HepG2 (cell line): ENCODE measurements around the gene LZTS2. TPM values are rescaled to one million over a fixed set of nuclear protein-coding genes. Genes with fewer than 3 reads are reported as not detected.
A peak's percentile ranks its signal among the peaks of the same experiment; 100 is the strongest.
"Not testable (repeated sequence)": the region's sequence is repeated elsewhere in the genome, so short reads cannot be mapped to it uniquely, and the experiment has no call there.

ENCODE experiments used
- ASH2L ChIP-seq: fragments of 300-600, 200-600 bp; sonication (generic); IDR thresholded peaks from 2 replicates; pipeline ENCODE4 v1.7.0; 2017; ENCODE audit warnings: low read depth, mild to moderate bottlenecking, moderate library complexity, mixed read lengths, low read length; ENCODE audit not compliant: insufficient read length
- BCL6 ChIP-seq: IDR thresholded peaks from 2 replicates; pipeline ENCODE4 v1.6.1; 2016; ENCODE audit warnings: missing genetic modification reagents, missing compliant biosample characterization
- ESRRA ChIP-seq: sonication (generic); formaldehyde crosslinking; IDR thresholded peaks from 2 replicates; pipeline ENCODE4 v1.5.1; 2020; ENCODE audit warnings: mild to moderate bottlenecking, low read depth, missing genetic modification reagents
- FOXJ3 ChIP-seq: sonication (generic); formaldehyde crosslinking; IDR thresholded peaks from 2 replicates; pipeline ENCODE4 v1.4.0; 2020; ENCODE audit warnings: missing genetic modification reagents, mild to moderate bottlenecking, borderline replicate concordance
- GFI1 ChIP-seq: sonication (generic); formaldehyde crosslinking; IDR thresholded peaks from 2 replicates; pipeline ENCODE4 v1.5.0; 2020; ENCODE audit warnings: missing genetic modification reagents, mild to moderate bottlenecking, borderline replicate concordance
- HOXA3 ChIP-seq: sonication (generic); formaldehyde crosslinking; IDR thresholded peaks from 2 replicates; pipeline ENCODE4 v1.5.0; 2020; ENCODE audit warnings: missing genetic modification reagents
- ISL2 ChIP-seq: sonication (generic); formaldehyde crosslinking; IDR thresholded peaks from 2 replicates; pipeline ENCODE4 v1.5.0; 2020; ENCODE audit warnings: missing genetic modification reagents
- KAT8 ChIP-seq: IDR thresholded peaks from 2 replicates; pipeline ENCODE4 v1.6.1; 2016; ENCODE audit warnings: missing genetic modification reagents, missing compliant biosample characterization
- LCORL ChIP-seq, 2 experiments: fragments of 450-650 bp in 1 of 2; sonication (generic) in 1 of 2; formaldehyde crosslinking in 1 of 2; IDR thresholded peaks; 2 replicates each; pipeline versions ENCODE4 v1.5.0 to v1.6.1; 2017 to 2020; ENCODE audit warnings: antibody characterized with exemption in 1 of 2, missing genetic modification reagents in 1 of 2
- NR2C2 ChIP-seq: sonication (generic); formaldehyde crosslinking; IDR thresholded peaks from 2 replicates; pipeline ENCODE4 v1.4.0; 2020; ENCODE audit warnings: missing genetic modification reagents, mild to moderate bottlenecking, moderate library complexity, borderline replicate concordance
- PITX1 ChIP-seq: sonication (generic); formaldehyde crosslinking; IDR thresholded peaks from 2 replicates; pipeline ENCODE4 v1.5.1; 2020; ENCODE audit warnings: mild to moderate bottlenecking, missing genetic modification reagents
- SOX6 ChIP-seq, 2 experiments: fragments of 450-650 bp in 1 of 2; sonication (generic) in 1 of 2; formaldehyde crosslinking in 1 of 2; IDR thresholded peaks; 2 replicates each; pipeline versions ENCODE4 v1.4.0 to v1.6.1; 2017 to 2020; ENCODE audit warnings: antibody characterized with exemption in 1 of 2, mild to moderate bottlenecking in 1 of 2, missing genetic modification reagents in 1 of 2
- TARDBP ChIP-seq: sonication (generic); formaldehyde crosslinking; IDR thresholded peaks from 2 replicates; pipeline ENCODE4 v1.8.0; 2022; ENCODE audit warnings: mild to moderate bottlenecking, missing genetic modification reagents
- ZNF331 ChIP-seq: sonication (generic); formaldehyde crosslinking; IDR thresholded peaks from 2 replicates; pipeline ENCODE4 v1.4.0; 2020; ENCODE audit warnings: missing genetic modification reagents
- ZNF614 ChIP-seq: IDR thresholded peaks from 2 replicates; pipeline ENCODE4 v1.6.1; 2018; ENCODE audit warnings: missing biosample characterization, missing genetic modification reagents, inconsistent platforms, borderline replicate concordance
- ZNF629 ChIP-seq: sonication (generic); formaldehyde crosslinking; conservative IDR thresholded peaks from 2 replicates; pipeline ENCODE4 v1.5.0; 2020; ENCODE audit warnings: missing genetic modification reagents
- polyA plus RNA-seq, 8 experiments: library from polyadenylated mRNA; depleted of rRNA in 3 of 8; stranded (reverse) in 7 of 8; unstranded in 1 of 8; fragments of >200 nt; fragmentation: Illumina TruSeq in 4 of 8; extraction: Trizol in 4 of 8; gene quantifications; 2 replicates each; pipeline versions ENCODE4 v1.2.1 to v1.2.3, GENCODE V29; 2011 to 2016; ENCODE audit warnings: low read depth in 4 of 8, missing spikeins in 1 of 8, mixed read lengths in 1 of 8; ENCODE audit not compliant: insufficient read depth in 1 of 8
- total RNA-seq, 5 experiments: library from RNA; depleted of rRNA; stranded (reverse); fragments of >200 nt; fragmentation: Illumina TruSeq; extraction: Trizol; gene quantifications; 2 replicates each; pipeline ENCODE4 v1.2.3, GENCODE V29; 2016; ENCODE audit warnings: low read depth in 1 of 5
- TF ChIP-seq, protein P1 (sequence below): IDR thresholded peaks from 2 replicates; pipeline ENCODE4 v1.4.0; 2020; ENCODE audit warnings: mild to moderate bottlenecking, missing genetic modification reagents
- TF ChIP-seq, protein P2 (sequence below): sonication (generic); formaldehyde crosslinking; IDR thresholded peaks from 2 replicates; pipeline ENCODE4 v1.9.0; 2022; ENCODE audit warnings: missing genetic modification reagents, mild to moderate bottlenecking, borderline replicate concordance
- TF ChIP-seq, protein P3 (sequence below): sonication (generic); formaldehyde crosslinking; IDR thresholded peaks from 2 replicates; pipeline ENCODE4 v1.9.0; 2022; ENCODE audit warnings: low read depth, missing genetic modification reagents
- TF ChIP-seq, protein P4 (sequence below): sonication (generic); formaldehyde crosslinking; IDR thresholded peaks from 2 replicates; pipeline ENCODE4 v1.4.0; 2020; ENCODE audit warnings: missing genetic modification reagents

Gene LZTS2
- total and polyA plus RNA-seq, 2 of the 13 experiments (the other 11 are each of a cell fraction or from before 2014, with no cell fraction given): 43.6 to 65.6 TPM

DNA sequence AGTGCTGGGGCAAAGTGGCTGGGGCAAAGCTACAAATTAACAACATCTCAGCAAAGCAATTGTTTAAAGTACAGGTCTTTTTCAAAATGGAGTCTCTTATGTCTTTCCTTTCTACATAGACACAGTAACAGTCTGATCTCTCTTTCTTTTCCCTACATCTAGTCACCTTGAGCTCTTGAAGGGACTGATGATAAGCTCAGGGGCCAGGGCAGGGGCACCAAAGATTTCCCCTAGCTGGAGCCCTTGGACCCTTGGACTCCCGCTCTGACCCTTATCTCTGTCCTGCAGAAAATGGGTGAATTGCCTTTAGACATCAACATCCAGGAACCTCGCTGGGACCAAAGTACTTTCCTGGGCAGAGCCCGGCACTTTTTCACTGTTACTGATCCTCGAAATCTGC is 34.8 kb downstream of the LZTS2 start (continued):
- TF ChIP-seq PITX1 (CRISPR knock-in tag): 0 out of 2 replicates have a peak, but pooled peaks have one; percentile 46
- TF ChIP-seq HOXA3: peak; percentile 69; the same call in 1 of the 2 replicates
- peak; percentile 19; the same call in 1 of the 2 replicates for TF ChIP-seq KAT8
- TF ChIP-seq, protein P1, sequence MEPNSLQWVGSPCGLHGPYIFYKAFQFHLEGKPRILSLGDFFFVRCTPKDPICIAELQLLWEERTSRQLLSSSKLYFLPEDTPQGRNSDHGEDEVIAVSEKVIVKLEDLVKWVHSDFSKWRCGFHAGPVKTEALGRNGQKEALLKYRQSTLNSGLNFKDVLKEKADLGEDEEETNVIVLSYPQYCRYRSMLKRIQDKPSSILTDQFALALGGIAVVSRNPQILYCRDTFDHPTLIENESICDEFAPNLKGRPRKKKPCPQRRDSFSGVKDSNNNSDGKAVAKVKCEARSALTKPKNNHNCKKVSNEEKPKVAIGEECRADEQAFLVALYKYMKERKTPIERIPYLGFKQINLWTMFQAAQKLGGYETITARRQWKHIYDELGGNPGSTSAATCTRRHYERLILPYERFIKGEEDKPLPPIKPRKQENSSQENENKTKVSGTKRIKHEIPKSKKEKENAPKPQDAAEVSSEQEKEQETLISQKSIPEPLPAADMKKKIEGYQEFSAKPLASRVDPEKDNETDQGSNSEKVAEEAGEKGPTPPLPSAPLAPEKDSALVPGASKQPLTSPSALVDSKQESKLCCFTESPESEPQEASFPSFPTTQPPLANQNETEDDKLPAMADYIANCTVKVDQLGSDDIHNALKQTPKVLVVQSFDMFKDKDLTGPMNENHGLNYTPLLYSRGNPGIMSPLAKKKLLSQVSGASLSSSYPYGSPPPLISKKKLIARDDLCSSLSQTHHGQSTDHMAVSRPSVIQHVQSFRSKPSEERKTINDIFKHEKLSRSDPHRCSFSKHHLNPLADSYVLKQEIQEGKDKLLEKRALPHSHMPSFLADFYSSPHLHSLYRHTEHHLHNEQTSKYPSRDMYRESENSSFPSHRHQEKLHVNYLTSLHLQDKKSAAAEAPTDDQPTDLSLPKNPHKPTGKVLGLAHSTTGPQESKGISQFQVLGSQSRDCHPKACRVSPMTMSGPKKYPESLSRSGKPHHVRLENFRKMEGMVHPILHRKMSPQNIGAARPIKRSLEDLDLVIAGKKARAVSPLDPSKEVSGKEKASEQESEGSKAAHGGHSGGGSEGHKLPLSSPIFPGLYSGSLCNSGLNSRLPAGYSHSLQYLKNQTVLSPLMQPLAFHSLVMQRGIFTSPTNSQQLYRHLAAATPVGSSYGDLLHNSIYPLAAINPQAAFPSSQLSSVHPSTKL: peak; percentile 59; the same call in 1 of the 2 replicates
- peak; percentile 33; the same call in 1 of the 2 replicates for TF ChIP-seq NR2C2 (CRISPR knock-in tag)
- TF ChIP-seq SOX6, LCORL (IDR thresholded peaks at IDR 0.05): not testable (repeated sequence)
- TF ChIP-seq SOX6 (CRISPR knock-in tag; IDR thresholded peaks at IDR 0.05): peak; percentile 61
- TF ChIP-seq ZNF629 (CRISPR knock-in tag): peak; percentile 91
- TF ChIP-seq FOXJ3 (CRISPR knock-in tag): peak; percentile 53; the same call in 1 of the 2 replicates
- peak; percentile 54; the same call in 1 of the 2 replicates for TF ChIP-seq ZNF614 (CRISPR knock-in tag)
- TF ChIP-seq ASH2L: peak; percentile 32
- TF ChIP-seq, protein P2, sequence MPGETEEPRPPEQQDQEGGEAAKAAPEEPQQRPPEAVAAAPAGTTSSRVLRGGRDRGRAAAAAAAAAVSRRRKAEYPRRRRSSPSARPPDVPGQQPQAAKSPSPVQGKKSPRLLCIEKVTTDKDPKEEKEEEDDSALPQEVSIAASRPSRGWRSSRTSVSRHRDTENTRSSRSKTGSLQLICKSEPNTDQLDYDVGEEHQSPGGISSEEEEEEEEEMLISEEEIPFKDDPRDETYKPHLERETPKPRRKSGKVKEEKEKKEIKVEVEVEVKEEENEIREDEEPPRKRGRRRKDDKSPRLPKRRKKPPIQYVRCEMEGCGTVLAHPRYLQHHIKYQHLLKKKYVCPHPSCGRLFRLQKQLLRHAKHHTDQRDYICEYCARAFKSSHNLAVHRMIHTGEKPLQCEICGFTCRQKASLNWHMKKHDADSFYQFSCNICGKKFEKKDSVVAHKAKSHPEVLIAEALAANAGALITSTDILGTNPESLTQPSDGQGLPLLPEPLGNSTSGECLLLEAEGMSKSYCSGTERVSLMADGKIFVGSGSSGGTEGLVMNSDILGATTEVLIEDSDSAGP: peak; percentile 41; the same call in 1 of the 2 replicates
- TF ChIP-seq TARDBP (CRISPR knock-in tag): peak; percentile 64
- TF ChIP-seq LCORL (CRISPR knock-in tag; IDR thresholded peaks at IDR 0.05): peak; percentile 62
- TF ChIP-seq, protein P3, sequence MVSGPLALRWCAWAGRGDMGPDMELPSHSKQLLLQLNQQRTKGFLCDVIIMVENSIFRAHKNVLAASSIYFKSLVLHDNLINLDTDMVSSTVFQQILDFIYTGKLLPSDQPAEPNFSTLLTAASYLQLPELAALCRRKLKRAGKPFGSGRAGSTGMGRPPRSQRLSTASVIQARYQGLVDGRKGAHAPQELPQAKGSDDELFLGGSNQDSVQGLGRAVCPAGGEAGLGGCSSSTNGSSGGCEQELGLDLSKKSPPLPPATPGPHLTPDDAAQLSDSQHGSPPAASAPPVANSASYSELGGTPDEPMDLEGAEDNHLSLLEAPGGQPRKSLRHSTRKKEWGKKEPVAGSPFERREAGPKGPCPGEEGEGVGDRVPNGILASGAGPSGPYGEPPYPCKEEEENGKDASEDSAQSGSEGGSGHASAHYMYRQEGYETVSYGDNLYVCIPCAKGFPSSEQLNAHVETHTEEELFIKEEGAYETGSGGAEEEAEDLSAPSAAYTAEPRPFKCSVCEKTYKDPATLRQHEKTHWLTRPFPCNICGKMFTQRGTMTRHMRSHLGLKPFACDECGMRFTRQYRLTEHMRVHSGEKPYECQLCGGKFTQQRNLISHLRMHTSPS (CRISPR knock-in tag): 0 out of 2 replicates have a peak, but pooled peaks have one; percentile 56
- TF ChIP-seq BCL6 (CRISPR knock-in tag): peak; percentile 93
- TF ChIP-seq ESRRA (CRISPR knock-in tag): peak; percentile 79; the same call in 1 of the 2 replicates
- peak; percentile 63 for TF ChIP-seq GFI1 (CRISPR knock-in tag)
- peak; percentile 55; the same call in 1 of the 2 replicates for TF ChIP-seq ISL2 (CRISPR knock-in tag)
- TF ChIP-seq, protein P4, sequence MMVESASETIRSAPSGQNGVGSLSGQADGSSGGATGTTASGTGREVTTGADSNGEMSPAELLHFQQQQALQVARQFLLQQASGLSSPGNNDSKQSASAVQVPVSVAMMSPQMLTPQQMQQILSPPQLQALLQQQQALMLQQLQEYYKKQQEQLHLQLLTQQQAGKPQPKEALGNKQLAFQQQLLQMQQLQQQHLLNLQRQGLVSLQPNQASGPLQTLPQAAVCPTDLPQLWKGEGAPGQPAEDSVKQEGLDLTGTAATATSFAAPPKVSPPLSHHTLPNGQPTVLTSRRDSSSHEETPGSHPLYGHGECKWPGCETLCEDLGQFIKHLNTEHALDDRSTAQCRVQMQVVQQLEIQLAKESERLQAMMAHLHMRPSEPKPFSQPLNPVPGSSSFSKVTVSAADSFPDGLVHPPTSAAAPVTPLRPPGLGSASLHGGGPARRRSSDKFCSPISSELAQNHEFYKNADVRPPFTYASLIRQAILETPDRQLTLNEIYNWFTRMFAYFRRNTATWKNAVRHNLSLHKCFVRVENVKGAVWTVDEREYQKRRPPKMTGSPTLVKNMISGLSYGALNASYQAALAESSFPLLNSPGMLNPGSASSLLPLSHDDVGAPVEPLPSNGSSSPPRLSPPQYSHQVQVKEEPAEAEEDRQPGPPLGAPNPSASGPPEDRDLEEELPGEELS (CRISPR knock-in tag): peak; percentile 29; the same call in 1 of the 2 replicates
- TF ChIP-seq ZNF331: 0 out of 2 replicates have a peak, but pooled peaks have one; percentile 33
